GM19099 (cell line): ENCODE results near the gene CTIF.

Source experiments
- POLR2A ChIP-seq: IDR thresholded peaks from 3 replicates; pipeline ENCODE4 v1.6.1; 2011; ENCODE audit warnings: low read depth; ENCODE audit not compliant: insufficient read length; ENCODE audit errors: extremely low read depth

The CTIF gene

GRCh38 chr18:48688961-48689360, 150.1 kb downstream of the CTIF start:
- TF ChIP-seq POLR2A, result no peak

- no peak for TF ChIP-seq POLR2A
These were observed 150.7 kb downstream of the CTIF start for GRCh38 chr18:48689548-48689947.

GRCh38 chr18:48690494-48690893, 151.7 kb downstream of the CTIF start:
- TF ChIP-seq POLR2A, result no peak

DNA sequence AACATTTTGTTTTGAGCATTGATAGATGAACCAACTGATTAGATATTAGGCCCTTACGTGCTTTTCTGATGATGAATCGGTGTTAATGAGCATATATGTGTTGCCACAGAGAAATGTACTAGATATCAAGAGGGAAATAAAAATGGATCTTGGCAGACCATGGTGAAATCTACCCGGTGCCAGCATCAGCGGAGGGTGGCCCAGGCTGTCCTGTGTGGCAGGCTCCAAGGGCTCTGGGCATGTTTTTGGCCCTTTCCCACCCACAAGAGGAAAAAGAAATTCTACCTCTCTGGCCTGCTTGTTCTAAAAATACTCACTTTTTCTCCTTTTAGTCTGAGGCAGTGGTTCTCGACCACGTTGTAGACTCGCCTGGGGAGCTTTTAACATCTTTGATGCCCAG, 154.2 kb downstream of the CTIF start:
- TF ChIP-seq POLR2A, result no peak

DNA sequence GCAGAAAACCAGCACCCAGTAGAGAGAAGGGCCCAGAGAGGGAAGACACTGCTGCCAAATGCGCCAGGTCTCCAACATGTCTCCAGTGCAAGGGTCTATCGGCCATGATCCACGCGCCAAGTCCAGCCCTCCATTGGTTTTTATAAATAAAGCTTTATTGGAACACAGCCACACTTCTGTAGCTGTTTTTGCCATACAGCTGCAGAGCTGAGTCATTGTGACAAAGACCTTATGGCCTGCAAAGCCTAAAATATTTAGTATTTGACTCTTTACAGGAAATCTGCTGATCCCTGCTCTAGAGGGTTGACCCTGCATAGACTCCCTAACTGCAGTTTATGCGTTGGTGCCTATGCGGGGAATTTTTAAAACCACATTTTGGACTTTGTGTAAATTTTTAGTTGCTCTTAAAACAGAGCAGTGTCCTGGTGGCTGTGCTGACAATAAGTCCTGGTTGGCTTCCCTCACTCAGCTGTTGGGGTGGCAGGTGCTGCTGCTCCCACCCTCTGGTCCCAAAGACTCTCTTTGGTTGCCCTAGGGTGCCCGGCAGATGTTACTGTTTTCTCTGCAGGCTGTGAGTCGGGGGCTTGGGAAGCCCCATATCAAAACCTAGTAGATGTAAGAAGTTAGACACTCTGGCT, 154.9 kb downstream of the CTIF start:
- TF ChIP-seq POLR2A, result no peak

DNA sequence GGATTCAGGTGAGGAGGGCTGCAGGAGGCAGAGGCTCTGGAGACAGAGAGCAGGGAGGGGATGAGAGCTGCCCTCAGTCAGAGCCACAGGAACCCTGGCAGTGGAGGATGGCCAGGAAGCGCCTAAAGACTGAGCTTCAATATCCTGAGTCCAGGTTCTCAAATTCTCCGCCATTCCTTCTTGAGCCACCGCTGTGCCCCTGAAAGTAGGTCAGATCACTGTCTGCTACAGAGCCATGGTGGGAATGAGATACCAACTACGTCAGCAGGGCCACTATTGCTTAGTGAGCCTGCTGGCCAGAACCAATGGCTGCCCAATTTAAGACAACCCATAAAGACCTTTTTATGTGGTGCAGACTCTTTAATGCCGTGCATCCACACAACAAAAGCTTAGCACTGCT, 155.5 kb downstream of the CTIF start:
- TF ChIP-seq POLR2A, result no peak

DNA sequence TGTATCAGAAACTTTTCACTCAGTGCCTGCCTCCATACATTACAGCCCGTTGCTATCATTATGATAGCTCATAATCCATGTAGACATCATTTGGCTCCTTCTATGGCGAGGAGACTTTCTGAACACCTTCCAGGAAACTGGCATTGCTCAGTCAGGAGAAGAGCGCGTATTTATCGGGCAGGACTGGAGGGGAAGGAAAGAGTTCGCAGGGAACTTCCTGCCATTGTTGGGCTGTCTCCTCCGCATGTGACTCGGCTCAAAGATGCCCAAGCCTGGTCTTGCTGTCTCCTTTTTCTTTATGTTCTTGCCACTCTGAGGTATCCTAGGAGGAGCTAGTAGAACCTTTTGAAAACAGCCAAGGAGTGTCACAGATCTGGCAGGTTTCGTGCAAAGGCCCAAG, 156.8 kb downstream of the CTIF start:
- no peak for TF ChIP-seq POLR2A

GRCh38 chr18:48696218-48696617, 157.4 kb downstream of the CTIF start:
- TF ChIP-seq POLR2A, result no peak

- TF ChIP-seq POLR2A, result no peak
These were observed 158.6 kb downstream of the CTIF start for GRCh38 chr18:48697441-48697840.

DNA sequence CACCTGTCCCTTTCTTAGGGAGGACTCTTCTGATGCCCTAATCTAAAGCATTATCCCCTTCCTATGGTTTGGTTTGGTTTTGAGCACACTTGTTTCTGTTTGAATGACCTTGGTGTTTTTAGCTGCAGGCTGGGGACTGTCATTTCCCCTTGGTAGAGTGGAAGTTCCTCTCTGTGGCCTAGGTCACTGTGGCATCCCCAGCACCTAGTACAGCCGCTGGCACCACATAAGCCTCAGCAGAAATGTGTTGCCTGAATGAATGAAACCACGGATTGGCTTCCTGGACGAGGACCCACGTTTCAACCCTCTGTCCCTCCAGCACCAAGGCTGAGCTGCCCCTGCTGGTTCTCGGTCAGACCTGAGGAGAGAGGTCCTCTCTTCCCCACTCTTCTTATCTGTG, 159.9 kb downstream of the CTIF start:
- TF ChIP-seq POLR2A, result no peak

DNA sequence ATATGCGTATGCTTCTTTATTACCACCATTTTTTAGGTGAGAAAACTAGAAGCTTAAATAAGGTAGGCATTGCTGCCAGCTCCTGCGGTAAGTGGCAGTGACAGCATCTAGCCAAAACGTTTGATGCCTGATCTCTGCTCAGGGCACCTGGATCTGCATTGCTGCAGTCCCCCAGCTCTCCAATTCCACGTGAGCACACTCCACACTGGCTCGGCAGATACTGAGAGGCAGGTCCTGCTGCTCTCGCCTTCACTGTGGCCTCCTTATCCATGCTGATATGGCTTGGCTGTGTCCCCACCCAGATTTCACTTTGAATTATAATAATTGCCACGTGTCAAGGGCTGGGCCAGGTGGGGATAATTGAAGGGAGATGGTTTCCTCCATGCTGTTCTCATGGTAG, 160.9 kb downstream of the CTIF start:
- no peak for TF ChIP-seq POLR2A

GRCh38 chr18:48700446-48700845, 161.6 kb downstream of the CTIF start:
- TF ChIP-seq POLR2A, result no peak

- no peak for TF ChIP-seq POLR2A
These were observed 163.7 kb downstream of the CTIF start for GRCh38 chr18:48702346-48703027.

GRCh38 chr18:48703028-48703386, 164.2 kb downstream of the CTIF start:
- no peak for TF ChIP-seq POLR2A

DNA sequence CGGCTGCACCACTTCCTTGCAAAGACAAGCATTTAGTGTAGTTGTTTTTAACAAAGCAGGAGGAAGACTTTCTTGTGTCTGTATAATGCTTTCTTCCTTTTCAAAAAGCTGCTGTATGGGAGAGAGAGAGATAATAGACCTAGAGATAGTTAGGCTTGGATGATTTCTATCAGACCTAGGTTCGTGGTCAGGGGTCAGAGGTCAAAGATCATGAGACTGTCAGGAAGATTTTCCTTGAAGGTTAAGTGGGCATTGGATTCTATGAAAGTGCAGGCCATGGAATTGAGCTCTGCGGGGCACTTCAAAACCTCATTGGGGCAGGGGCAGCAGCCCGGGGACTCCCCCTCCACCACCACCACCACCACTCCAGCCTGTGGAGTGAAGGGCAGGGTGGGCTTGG, 164.6 kb downstream of the CTIF start:
- TF ChIP-seq POLR2A, result no peak

- TF ChIP-seq POLR2A, result no peak
These were observed 166.2 kb downstream of the CTIF start for GRCh38 chr18:48705043-48705442.

DNA sequence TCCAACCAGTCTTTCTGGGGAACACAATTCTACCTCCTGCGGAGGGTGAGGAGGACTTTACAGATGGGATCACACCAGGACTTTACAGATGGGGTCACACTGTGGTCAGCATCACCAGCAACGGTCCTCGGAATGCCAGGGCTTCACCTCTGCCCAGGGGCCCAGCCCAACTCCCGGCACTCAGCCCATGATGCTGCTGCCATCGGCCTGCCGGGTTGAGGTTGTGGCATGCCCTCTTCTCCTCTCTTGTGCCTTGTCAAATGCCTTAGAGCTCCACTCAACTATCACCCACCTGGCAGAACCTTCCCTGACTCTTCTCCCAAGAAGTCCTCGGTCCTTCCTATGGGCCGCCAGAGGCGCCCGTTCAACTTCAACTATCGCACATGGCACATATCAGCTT, 166.7 kb downstream of the CTIF start:
- TF ChIP-seq POLR2A, result no peak
